ENCODE measurements around the gene SDR42E2. TPM values are rescaled to one million over a fixed set of nuclear protein-coding genes. Genes with fewer than 3 reads are reported as not detected.

Gene SDR42E2
- polyA plus RNA-seq, 1 of the 3 experiments (the other 2 are of a cell fraction) = not detected

GRCh38 chr16:22217890-22218730 is 55.8 kb downstream of the SDR42E2 start:
- DNase-seq = no peak
- H3K4me1 ChIP-seq (ENCODE audit: control insufficient read depth in 1 of 2, insufficient read depth in 2 of 2, low read depth in 1 of 2, low read length in 1 of 2) = peaks cover 0 to 2% of the 10 kb centered on the region in 2 experiments; a peak in 1 of 4 replicates
- H3K9ac ChIP-seq = no peak overlapping the region
- ChIA-PET CTCF (interaction anchor here (1.2 kb wide), 2 partner anchors 12 to 78 kb away, joined by 3 to 4 read pairs; partner anchors contain the start of gene EEF2K), POLR2A (no interaction called here)
- H2AFZ ChIP-seq (ENCODE audit: low read depth) = no peak overlapping the region
- no peak overlapping the region for H3K4me2 ChIP-seq
- no peaks in the 10 kb centered on the region for H3F3A ChIP-seq (replicated peaks; ENCODE audit: insufficient read depth)
- TF ChIP-seq TAF1 (IDR thresholded peaks at IDR 0.05; ENCODE audit: borderline replicate concordance, low read depth, low read length) (no peak), POLR2AphosphoS5 (IDR thresholded peaks at IDR 0.05; ENCODE audit: low read depth, low read length) (no peak), TEAD4 (IDR thresholded peaks at IDR 0.05; ENCODE audit: borderline replicate concordance, insufficient read depth) (no peak), GATA2 (CRISPR knock-in tag; IDR thresholded peaks at IDR 0.05) (no peak), SMC3 (IDR thresholded peaks at IDR 0.05; ENCODE audit: low read depth, low read length) (no peak), RCOR1 (IDR thresholded peaks at IDR 0.05; ENCODE audit: low read length) (no peak), CTCF (IDR thresholded peaks at IDR 0.05) (no peak), ZBTB33 (IDR thresholded peaks at IDR 0.05; ENCODE audit: borderline replicate concordance, low read depth) (no peak), SIN3A (IDR thresholded peaks at IDR 0.05; ENCODE audit: borderline replicate concordance, low read depth, low read length) (no peak), ELF1 (IDR thresholded peaks at IDR 0.05) (no peak), PBX3 (IDR thresholded peaks at IDR 0.05) (no peak), MAX (IDR thresholded peaks at IDR 0.05; ENCODE audit: low read depth) (no peak)
- H3K36me3 ChIP-seq (replicated peaks in 1 of 2; ENCODE audit: control insufficient read depth in 1 of 2, insufficient read depth in 2 of 2, low read length in 1 of 2) = no peaks in the 10 kb centered on the region
- no peaks in the 10 kb centered on the region for H3K27me3 ChIP-seq (ENCODE audit: insufficient read depth)
- H3K79me2 ChIP-seq (ENCODE audit: insufficient read depth) = peaks cover 10% of the 10 kb centered on the region; the same call in 1 of the 2 replicates
- 98% methylated on average over 8 of the region's 18 CpGs for WGBS (ENCODE audit: low lambda C conversion rate)
- no peaks in the 10 kb centered on the region for H3K9me3 ChIP-seq
- H3K4me3 ChIP-seq (ENCODE audit: low read depth in 2 of 2, low read length in 1 of 2) = no peak overlapping the region
- no peaks in the 10 kb centered on the region for H3K9me2 ChIP-seq
- no peaks in the 10 kb centered on the region for H4K20me1 ChIP-seq (ENCODE audit: insufficient read depth)
- H3K27ac ChIP-seq (ENCODE audit: low read depth in 2 of 2, low read length in 1 of 2) = no peak overlapping the region

Data from SK-N-SH (cell line).